ENCODE results near the gene SFXN2.
"Not testable (repeated sequence)": the region's sequence is repeated elsewhere in the genome, so short reads cannot be mapped to it uniquely, and the experiment has no call there.

The SFXN2 gene

GRCh38 chr10:102721954-102722353, 7.5 kb downstream of the SFXN2 start:
- DNase-seq: no peak

DNA sequence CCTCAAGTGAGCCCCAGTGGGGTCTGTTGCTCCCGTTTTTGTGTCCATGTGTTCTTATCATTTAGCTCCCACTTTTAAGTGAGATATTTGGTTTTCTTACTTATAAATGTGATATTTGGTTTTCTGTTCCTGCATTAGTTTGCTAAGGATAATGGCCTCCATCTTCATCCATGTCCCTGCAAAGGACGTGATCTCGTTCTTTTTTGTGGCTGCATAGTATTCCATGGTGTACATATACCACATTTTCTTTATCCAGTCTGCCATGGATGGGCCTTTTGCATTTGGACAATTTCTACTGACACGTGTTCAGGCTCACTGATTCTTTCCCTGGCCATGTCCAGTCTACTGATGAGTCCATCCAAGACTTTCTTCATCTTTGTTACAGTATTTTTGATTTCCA, 9.6 kb downstream of the SFXN2 start:
- no peak for DNase-seq

- DNase-seq: no peak
Observed at GRCh38 chr10:102726274-102726673, 11.8 kb downstream of the SFXN2 start.

GRCh38 chr10:102727037-102727818, 12.8 kb downstream of the SFXN2 start:
- no peak for DNase-seq

- DNase-seq: no peak
Observed at GRCh38 chr10:102729029-102730026, 14.9 kb downstream of the SFXN2 start.

GRCh38 chr10:102731222-102731800, 16.9 kb downstream of the SFXN2 start:
- no peak for DNase-seq

DNA sequence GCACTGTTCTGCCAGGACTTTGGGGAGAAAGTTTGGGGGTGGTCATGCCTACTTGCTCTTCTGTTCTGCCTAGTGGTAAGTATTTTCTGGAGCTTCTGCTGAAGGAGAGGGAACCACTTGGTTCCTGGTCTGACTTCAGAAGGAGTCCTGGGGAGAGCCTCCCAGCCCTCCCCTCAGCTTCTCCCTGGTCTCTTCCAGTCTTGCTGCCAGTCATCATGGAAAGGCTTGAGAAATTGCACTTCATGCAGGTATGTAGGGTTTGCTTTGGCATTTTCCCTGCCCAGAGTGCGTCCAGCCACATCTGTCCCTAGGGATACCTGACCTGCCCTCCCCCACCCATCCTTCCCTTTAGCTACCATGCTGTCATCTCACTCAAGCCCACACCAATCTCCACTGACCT, 18.2 kb downstream of the SFXN2 start:
- no peak for DNase-seq

- DNase-seq: no peak
Observed at GRCh38 chr10:102735065-102735562, 20.7 kb downstream of the SFXN2 start.

- DNase-seq: no peak
Observed at GRCh38 chr10:102738692-102739121, 24.3 kb downstream of the SFXN2 start.

- no peak for DNase-seq
Observed at GRCh38 chr10:102740229-102740628, 25.8 kb downstream of the SFXN2 start.

DNA sequence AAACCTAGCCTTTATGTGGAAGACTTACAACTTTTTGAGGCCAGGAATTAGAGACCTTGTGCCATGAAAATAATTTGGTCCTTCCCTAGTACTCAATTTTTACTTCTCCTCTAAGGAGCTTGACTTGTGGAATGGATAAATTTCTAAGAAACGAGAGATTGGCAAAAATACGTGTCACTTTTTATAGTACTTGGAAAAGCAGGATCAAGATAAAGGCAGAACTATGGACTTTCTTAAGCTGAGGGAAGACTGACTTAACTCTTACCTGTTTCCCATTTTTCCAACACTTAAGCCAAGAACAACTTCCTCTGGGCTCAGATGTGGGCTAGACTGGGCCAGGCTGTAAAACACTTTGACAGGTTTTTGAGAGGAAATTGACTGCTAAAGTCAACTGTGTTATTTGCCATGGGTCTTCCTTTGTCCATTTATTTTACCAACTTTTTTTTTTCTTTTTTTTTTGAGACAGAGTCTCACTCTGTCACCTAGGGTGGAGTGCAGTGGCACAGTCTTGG, 27.3 kb downstream of the SFXN2 start:
- no peak for DNase-seq

GRCh38 chr10:102742313-102742712, 27.9 kb downstream of the SFXN2 start:
- not testable (repeated sequence) for DNase-seq

GRCh38 chr10:102743078-102743587, 28.7 kb downstream of the SFXN2 start:
- DNase-seq: peak; percentile 34

DNA sequence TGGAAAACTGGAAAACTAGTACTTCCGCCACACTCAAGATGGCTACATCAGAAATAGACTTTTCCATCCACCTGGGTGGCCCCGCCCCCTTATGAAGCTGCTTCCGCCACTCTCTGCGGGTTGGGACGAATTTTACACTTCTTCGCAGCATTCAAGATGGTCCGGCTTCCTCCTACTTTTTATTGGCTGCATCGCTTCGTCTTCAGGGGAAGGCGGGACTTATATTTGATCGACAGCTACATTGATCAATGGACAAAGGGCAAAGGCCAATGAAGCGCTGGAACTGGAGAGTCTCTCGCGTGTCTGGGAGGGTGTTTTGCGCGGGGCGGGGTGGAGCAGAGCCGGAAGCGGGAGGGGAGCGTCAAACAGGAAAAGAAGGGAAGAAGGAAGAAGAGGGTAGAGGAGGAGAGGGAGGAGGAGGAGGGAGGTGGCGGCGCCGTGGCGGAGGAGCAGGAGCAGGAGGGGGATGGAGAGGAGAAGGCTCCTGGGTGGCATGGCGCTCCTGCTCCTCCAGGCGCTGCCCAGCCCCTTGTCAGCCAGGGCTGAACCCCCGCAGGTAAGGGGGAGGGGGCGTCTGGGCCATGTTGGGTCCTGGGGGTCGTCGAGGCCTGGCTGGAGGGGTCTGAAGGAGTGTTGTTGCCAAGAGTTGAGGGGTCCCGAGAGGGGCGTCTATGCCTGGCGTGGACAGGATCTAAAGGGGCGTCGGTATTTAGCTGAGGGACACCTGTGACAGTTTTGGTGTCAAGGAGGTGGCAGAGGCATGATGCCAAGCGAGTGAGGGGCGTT, 29.3 kb downstream of the SFXN2 start, which contains the start of gene WBP1L:
Gene WBP1L, plus strand, starts transcription at position 361 of the 786 bp plus-strand sequence. Its CDS starts 106 bp downstream, at position 467.
- DNase-seq: peak; percentile 97

DNA sequence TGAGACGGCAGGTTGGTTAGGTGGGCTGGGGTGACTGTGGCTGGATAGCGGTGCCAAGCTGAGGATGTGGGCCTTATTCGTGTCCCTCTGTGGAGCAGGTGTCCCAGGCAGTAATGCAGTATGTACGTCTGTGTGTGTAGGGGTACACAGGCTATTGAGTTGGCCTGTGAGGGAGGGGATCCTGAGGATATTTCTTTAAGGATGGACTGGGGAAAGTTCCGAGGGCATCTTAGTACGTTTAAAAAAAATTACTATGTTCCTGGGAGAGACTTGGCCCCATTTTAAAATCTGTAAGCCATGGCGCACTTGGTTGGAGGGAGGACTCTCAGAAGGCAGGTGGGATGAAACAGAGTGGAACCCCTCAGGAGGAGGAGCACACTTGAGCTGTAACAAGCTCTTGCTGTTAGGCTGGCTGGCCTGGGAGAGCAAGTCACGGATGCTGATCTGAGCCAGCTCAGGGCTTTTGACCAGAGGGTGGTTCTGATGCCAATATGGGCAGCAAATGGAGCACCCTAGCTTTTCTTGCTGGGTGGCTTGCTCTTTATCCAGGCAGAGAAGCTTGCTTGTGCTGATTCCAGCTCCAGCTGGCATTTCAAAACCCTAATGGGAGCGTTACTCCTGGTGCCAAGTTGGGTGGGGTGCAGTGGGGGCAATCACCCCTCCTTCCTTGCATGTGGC, 30.1 kb downstream of the SFXN2 start:
- DNase-seq: no peak

DNA sequence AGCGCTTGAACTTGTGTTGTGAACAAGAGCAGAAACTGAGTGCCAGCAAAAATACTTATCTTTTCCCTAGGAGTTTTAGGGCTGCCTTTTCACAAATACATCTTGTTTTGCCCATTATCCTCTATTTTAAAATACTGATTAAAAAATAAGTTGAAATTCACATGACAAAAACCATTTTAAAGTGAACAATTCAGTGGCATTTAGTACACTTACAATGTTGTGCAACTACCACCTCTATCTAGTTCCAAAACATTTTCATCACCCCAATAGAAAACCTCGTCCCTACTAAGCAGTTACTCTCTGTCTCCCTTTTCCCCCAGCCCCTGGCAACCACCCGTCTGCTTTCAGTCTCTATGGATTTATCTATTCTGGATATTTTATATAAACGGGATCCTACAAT, 30.7 kb downstream of the SFXN2 start:
- DNase-seq: no peak

- DNase-seq: no peak
Observed at GRCh38 chr10:102752266-102752930, 38.0 kb downstream of the SFXN2 start.

DNA sequence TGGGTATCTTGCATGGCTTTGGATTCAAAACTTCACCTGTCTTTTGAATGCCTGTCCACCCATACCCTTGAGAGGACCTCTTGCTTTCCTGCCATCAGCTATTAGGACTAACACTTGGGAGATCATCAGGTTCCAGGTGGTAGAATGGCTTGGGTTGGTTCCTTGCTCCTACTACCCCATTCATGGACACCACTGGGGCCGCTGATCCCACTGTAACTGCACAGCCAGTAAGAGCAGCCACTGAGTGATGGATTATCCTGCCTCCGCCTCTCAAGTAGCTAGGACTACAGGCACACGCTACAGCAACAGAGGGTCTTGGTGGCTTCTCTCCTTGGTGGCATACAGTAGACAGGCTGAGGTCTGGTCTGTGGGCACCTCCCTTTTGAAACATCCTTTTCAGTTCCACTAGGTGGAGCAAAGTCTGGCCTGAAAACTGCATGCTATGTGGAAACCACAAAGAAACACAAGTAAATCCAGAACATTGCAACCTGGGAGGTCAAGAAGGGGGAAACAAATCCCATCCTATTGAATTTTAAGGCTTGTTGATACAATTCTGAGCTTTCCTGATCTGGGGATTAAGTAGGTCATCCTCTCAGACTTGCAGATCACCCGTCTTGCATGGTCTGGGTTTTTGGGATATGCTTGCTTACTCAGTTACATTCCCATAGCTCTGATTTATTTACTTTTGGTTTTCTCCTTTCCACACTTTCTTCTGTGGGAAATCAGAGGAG, 38.7 kb downstream of the SFXN2 start:
- no peak for DNase-seq

- no peak for DNase-seq
Observed at GRCh38 chr10:102753718-102754117, 39.3 kb downstream of the SFXN2 start.

DNA sequence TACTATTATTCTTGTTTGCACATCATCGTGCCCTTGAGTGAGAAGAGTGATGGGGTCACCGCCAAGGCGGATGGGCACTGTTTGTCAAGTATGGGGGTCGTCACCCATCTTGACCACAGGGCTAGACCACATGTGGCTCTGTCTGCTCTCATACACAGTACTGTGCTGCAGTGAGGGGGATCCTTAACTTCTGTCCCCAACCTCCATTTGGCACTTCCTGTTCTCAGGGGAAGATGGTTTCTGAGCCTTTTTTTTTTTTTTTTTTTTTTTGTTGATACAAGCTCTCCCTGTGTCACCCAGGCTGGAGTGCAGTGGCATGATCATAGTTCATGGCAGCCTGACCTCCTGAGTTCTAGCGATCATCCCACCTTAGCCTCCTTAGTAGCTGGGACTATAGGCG, 42.9 kb downstream of the SFXN2 start:
- no peak for DNase-seq
